Psoas muscle (tissue), 8 donors: Measurements from ENCODE around the gene BCAN. TPM values are rescaled to one million over a fixed set of nuclear protein-coding genes. Genes with fewer than 3 reads are reported as not detected.
A peak's percentile ranks its signal among the peaks of the same experiment; 100 is the strongest.

Experiments used
- ATAC-seq, 4 donors: fragments of 200-7000 bp; cut with Tn5 transposase; one replicate each; pipeline ENCODE4 v1.9.1; 2020; ENCODE audit warnings: moderate library complexity in 3 of 4, mild to moderate bottlenecking in 2 of 4
- DNase-seq, 2 donors: peaks; one replicate each; pipeline ENCODE4 v3.0.0-alpha.2; 2020
- H3K27ac ChIP-seq: fragments of 200-600 bp; one replicate; pipeline ENCODE4 v1.8.0; 2022
- H3K27me3 ChIP-seq, 3 donors: fragments of 200-600 bp in 1 of 3; one replicate each; pipeline versions ENCODE4 v1.6.1 to v1.8.0; 2013 to 2022; ENCODE audit warnings: low read length in 2 of 3, mild to moderate bottlenecking in 2 of 3, moderate library complexity in 1 of 3; ENCODE audit not compliant: insufficient read depth in 3 of 3
- H3K36me3 ChIP-seq, 2 donors: fragments of 200-600 bp in 1 of 2; one replicate each; pipeline versions ENCODE4 v1.6.1 to v1.8.0; 2013 to 2022; ENCODE audit warnings: low read depth in 1 of 2, mild to moderate bottlenecking in 1 of 2, moderate library complexity in 1 of 2; ENCODE audit not compliant: insufficient read depth in 1 of 2
- H3K4me1 ChIP-seq: fragments of 200-600 bp; one replicate; pipeline ENCODE4 v1.8.0; 2022
- H3K4me3 ChIP-seq: fragments of 200-600 bp; one replicate; pipeline ENCODE4 v1.8.0; 2022; ENCODE audit warnings: mild to moderate bottlenecking
- H3K9me3 ChIP-seq: fragments of 200-600 bp; one replicate; pipeline ENCODE4 v1.8.0; 2022
- CTCF ChIP-seq: fragments of 200-600 bp; IDR thresholded peaks from one replicate; pipeline ENCODE4 v1.8.0; 2022; ENCODE audit warnings: antibody characterized with exemption
- WGBS, 3 donors: extraction: QIAGEN DNeasy Blood & Tissue Kit; methylation state at CpG; one replicate each; pipeline versions ENCODE4 v1.1.6 to v1.1.7; 2013; 5-methylcytosine and 5-hydroxymethylcytosine counted together
- intact Hi-C, 2 donors: fragments of 100-400 bp; cut with DNase I; formaldehyde crosslinking; loops; one replicate each; pipeline versions ENCODE4 v1.11.0 to v1.14.2; 2022
- polyA plus RNA-seq, 3 donors: library from polyadenylated mRNA; stranded (reverse); fragments of 200-250 nt; gene quantifications; one replicate each; pipeline ENCODE4 v1.2.3, GENCODE V29; 2013
- total RNA-seq, 4 donors: library from RNA; stranded (reverse); fragmentation: NEBNext Ultra II Directional in 2 of 4; extraction: Animal tissue kit (Norgen Biotek cat#: 25700) in 2 of 4; gene quantifications; one replicate each; pipeline versions ENCODE4 v1.2.1 to v1.2.4, GENCODE V29; 2021 to 2023
- donor health status: healthy with polysubstance abuse.
- donor health status: DM: no; HTN: no; CAD: no; lungs with moderate emphysema.
- donor health status: Bipolar disorder and iron deficiency.
- donor health status: healthy.
- donor health status: DM: yes; HTN: yes; CAD: no.
- donor health status: DM: no; HTN: no; CAD: no.
- donor health status: DM: no; HTN: no; CAD: no.
- donor health status: DM: yes; HTN: yes; CAD: no.

Gene BCAN
- total and polyA plus RNA-seq, 7 donors: 0.06 to 0.36 (median 0.18) TPM; not detected in 3

- Histone ChIP-seq H3K4me1 (peaks cover 96% of the 10 kb centered on the region), H3K4me3 (no peak overlapping the region), H3K27me3 (no peaks in the 10 kb centered on the region), H3K36me3 (peaks cover 0 to 12% of the 10 kb centered on the region in 2 donors), H3K27ac (peak overlapping the region; percentile 99), H3K9me3 (no peaks in the 10 kb centered on the region)
- peak; percentile 2 to 16 (median 7) for ATAC-seq
- DNase-seq: peak in 1 of 2 donors; percentile 26
- intact Hi-C loops: loop anchor here in 1 of 2 donors (1.0 kb wide), 1 partner anchor 9 kb away; no protein-coding TSS in a partner anchor
- WGBS, 3 donors: 61 to 72% (median 61%) methylated on average over 9 of the region's 9 CpGs
- TF ChIP-seq CTCF: no peak
These were observed 25.1 kb downstream of the BCAN start for GRCh38 chr1:156666862-156667609.

- WGBS, 3 donors: 0 to 4% (median 0%) methylated on average over 5 of the region's 5 CpGs
- Histone ChIP-seq H3K4me1 (peaks cover 91% of the 10 kb centered on the region), H3K9me3 (no peaks in the 10 kb centered on the region), H3K36me3 (peaks cover 0 to 18% of the 10 kb centered on the region in 2 donors), H3K4me3 (peak overlapping the region; percentile 28), H3K27me3 (no peaks in the 10 kb centered on the region), H3K27ac (peak overlapping the region; percentile 99)
- TF ChIP-seq CTCF: no peak
- DNase-seq (peak; percentile 44 to 73), ATAC-seq (peak; percentile 41 to 68 (median 65))
- intact Hi-C loops: loop anchor here in 1 of 2 donors (1.0 kb wide), 1 partner anchor 9 kb away; no protein-coding TSS in a partner anchor
These were observed 25.7 kb downstream of the BCAN start for GRCh38 chr1:156667610-156667967.

GRCh38 chr1:156667968-156668709 lies 26.2 kb downstream of the BCAN start:
- intact Hi-C loops: loop anchor here in 1 of 2 donors (1.0 kb wide), 1 partner anchor 8 kb away; no protein-coding TSS in a partner anchor
- H3K27ac ChIP-seq: peak overlapping the region; percentile 99
- 43 to 64% (median 58%) methylated on average over 6 to 9 of the region's 9 CpGs for WGBS, 3 donors
- H3K4me1 ChIP-seq: peaks cover 87% of the 10 kb centered on the region
- peaks cover 0 to 23% of the 10 kb centered on the region in 2 donors for H3K36me3 ChIP-seq
- no peaks in the 10 kb centered on the region for H3K27me3 ChIP-seq
- peak overlapping the region; percentile 28 for H3K4me3 ChIP-seq
- no peaks in the 10 kb centered on the region for H3K9me3 ChIP-seq
- DNase-seq: peak in 1 of 2 donors; percentile 51
- peak in 2 of 4 donors; percentile 1 for ATAC-seq
- TF ChIP-seq CTCF: no peak

GRCh38 chr1:156668801-156669637 lies 27.1 kb downstream of the BCAN start:
- H3K4me1 ChIP-seq: peaks cover 88% of the 10 kb centered on the region
- ATAC-seq (no peak), DNase-seq (no peak)
- peaks cover 0 to 28% of the 10 kb centered on the region in 2 donors for H3K36me3 ChIP-seq
- 73 to 75% (median 74%) methylated on average over 17 of the region's 17 CpGs for WGBS, 3 donors
- TF ChIP-seq CTCF: no peak
- no peaks in the 10 kb centered on the region for H3K9me3 ChIP-seq
- peak overlapping the region; percentile 99 for H3K27ac ChIP-seq
- intact Hi-C loops: no loop called here
- no peak overlapping the region for H3K4me3 ChIP-seq
- no peaks in the 10 kb centered on the region for H3K27me3 ChIP-seq
